Erythroblast (primary cell): ENCODE results near the gene WNT9A.

Source experiments
- GATA1 ChIP-seq: IDR thresholded peaks from 2 replicates; pipeline ENCODE4 v1.6.1; 2011; ENCODE audit warnings: low read depth, mild to moderate bottlenecking, control low read depth, low read length, moderate library complexity
- POLR2A ChIP-seq: IDR thresholded peaks from 2 replicates; pipeline ENCODE4 v1.6.1; 2011; ENCODE audit warnings: mild to moderate bottlenecking, low read length

DNA sequence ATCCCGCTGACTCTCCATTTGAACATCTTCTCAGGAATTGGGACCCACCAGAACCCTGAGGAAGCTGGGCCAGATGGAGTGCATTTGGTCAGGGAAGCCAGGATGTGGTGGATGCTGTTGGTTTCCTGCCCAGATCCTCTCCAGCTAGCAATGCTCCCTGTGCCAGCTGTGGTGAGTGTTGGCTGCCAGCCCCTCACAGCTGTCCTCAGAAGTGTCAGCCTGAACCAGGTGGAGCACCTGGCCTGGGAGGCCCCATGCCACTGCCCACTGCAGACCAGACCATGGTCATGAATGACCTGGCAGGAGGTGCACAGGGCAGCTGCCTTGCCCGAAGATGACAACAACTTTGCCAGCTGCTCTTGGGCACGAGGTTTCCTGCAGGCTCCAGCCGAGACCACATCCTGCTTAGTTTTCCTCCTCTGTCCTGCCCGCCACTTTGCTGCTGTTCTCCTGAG lies 77.9 kb downstream of the WNT9A start:
- TF ChIP-seq POLR2A = no peak
- no peak for TF ChIP-seq GATA1
